ENCODE data around the gene CIB4. TPM values are rescaled to one million over a fixed set of nuclear protein-coding genes. Genes with fewer than 3 reads are reported as not detected.

The CIB4 gene
- total RNA-seq, 4 donors from 2014 or later, result 0.45 to 0.94 TPM; not detected in 2

GRCh38 chr2:26653207-26654060 is 12.3 kb upstream of the CIB4 start:
- Histone ChIP-seq H3K9me3 (no peaks in the 10 kb centered on the region), H3K27me3 (no peaks in the 10 kb centered on the region), H3K4me3 (replicated peaks in 1 of 3) (no peak overlapping the region), H3K36me3 (no peaks in the 10 kb centered on the region), H3K27ac (peak overlapping the region; percentile 83 to 95 (median 88)), H3K4me1 (peaks cover 37 to 41% of the 10 kb centered on the region in 2 donors)
- 75 to 76% methylated on average over 13 of the region's 13 CpGs for WGBS, 2 donors
- intact Hi-C loops (cut with DNase I), result no loop called here
- peak; percentile 70 to 72 for DNase-seq
- no peak for TF ChIP-seq CTCF (IDR thresholded peaks at IDR 0.05)
- peak in 1 of 2 donors; percentile 41 for TF ChIP-seq POLR2A (IDR thresholded peaks at IDR 0.05)

GRCh38 chr2:26652361-26653041 is 11.3 kb upstream of the CIB4 start:
- peak; percentile 55 to 73 for DNase-seq
- H3K9me3 ChIP-seq, result no peaks in the 10 kb centered on the region
- H3K36me3 ChIP-seq, result no peaks in the 10 kb centered on the region
- intact Hi-C loops (cut with DNase I), result no loop called here
- no peak for TF ChIP-seq POLR2A (IDR thresholded peaks at IDR 0.05)
- peak in 1 of 6 experiments; percentile 14 for TF ChIP-seq CTCF (IDR thresholded peaks at IDR 0.05)
- H3K27ac ChIP-seq, result peak overlapping the region; percentile 83 to 95 (median 88)
- no peaks in the 10 kb centered on the region for H3K27me3 ChIP-seq
- H3K4me3 ChIP-seq (replicated peaks in 1 of 3), result no peak overlapping the region
- WGBS, 2 donors, result 39 to 59% methylated on average over 11 to 12 of the region's 12 CpGs
- peaks cover 37 to 41% of the 10 kb centered on the region in 2 donors for H3K4me1 ChIP-seq

GRCh38 chr2:26651799-26652198 is 10.6 kb upstream of the CIB4 start:
- no peaks in the 10 kb centered on the region for H3K27me3 ChIP-seq
- TF ChIP-seq CTCF (IDR thresholded peaks at IDR 0.05) (no peak), POLR2A (IDR thresholded peaks at IDR 0.05) (no peak)
- no peaks in the 10 kb centered on the region for H3K36me3 ChIP-seq
- no peaks in the 10 kb centered on the region for H3K9me3 ChIP-seq
- intact Hi-C loops (cut with DNase I), result no loop called here
- WGBS, 2 donors, result 79 to 83% methylated on average over 7 of the region's 7 CpGs
- peaks cover 37 to 41% of the 10 kb centered on the region in 2 donors for H3K4me1 ChIP-seq
- H3K27ac ChIP-seq, result peak overlapping the region; percentile 83 to 95 (median 88)
- DNase-seq, result no peak
- no peak overlapping the region for H3K4me3 ChIP-seq (replicated peaks in 1 of 3)

- Histone ChIP-seq H3K27me3 (no peaks in the 10 kb centered on the region), H3K27ac (peak overlapping the region; percentile 83 to 95 (median 88)), H3K4me3 (replicated peaks in 1 of 3) (no peak overlapping the region), H3K9me3 (no peaks in the 10 kb centered on the region), H3K36me3 (no peaks in the 10 kb centered on the region), H3K4me1 (peaks cover 37 to 41% of the 10 kb centered on the region in 2 donors)
- WGBS, 2 donors, result 85 to 94% methylated on average over 7 of the region's 7 CpGs
- DNase-seq, result no peak
- intact Hi-C loops (cut with DNase I), result no loop called here
- TF ChIP-seq POLR2A (IDR thresholded peaks at IDR 0.05) (no peak), CTCF (IDR thresholded peaks at IDR 0.05) (no peak)
Observed at GRCh38 chr2:26651470-26651771, 10.3 kb upstream of the CIB4 start.
